Stomach (tissue), 4 donors: ENCODE data around the gene RAB6B.

Experiments used
- POLR2A ChIP-seq, 4 donors: fragments of 450-650 bp; IDR thresholded peaks; one replicate each; pipeline ENCODE4 v1.6.1; 2016; ENCODE audit warnings: antibody characterized with exemption in 4 of 4, control low read depth in 2 of 4, mild to moderate bottlenecking in 1 of 4, moderate library complexity in 1 of 4
- POLR2AphosphoS5 ChIP-seq, 3 donors: sonication (generic); formaldehyde crosslinking; IDR thresholded peaks; one replicate each; pipeline ENCODE4 v1.6.1; 2016; ENCODE audit warnings: antibody characterized with exemption in 3 of 3
- TF ChIP-seq, protein P1 (sequence below), 7 experiments: fragments of 450-650 bp in 4 of 7; fragments of 200-600 bp in 3 of 7; sonication (generic) in 3 of 7; IDR thresholded peaks; one replicate each; pipeline ENCODE4 v1.5.1; 2016 to 2019; ENCODE audit warnings: antibody characterized with exemption in 7 of 7, control low read depth in 2 of 7, mild to moderate bottlenecking in 1 of 7

DNA sequence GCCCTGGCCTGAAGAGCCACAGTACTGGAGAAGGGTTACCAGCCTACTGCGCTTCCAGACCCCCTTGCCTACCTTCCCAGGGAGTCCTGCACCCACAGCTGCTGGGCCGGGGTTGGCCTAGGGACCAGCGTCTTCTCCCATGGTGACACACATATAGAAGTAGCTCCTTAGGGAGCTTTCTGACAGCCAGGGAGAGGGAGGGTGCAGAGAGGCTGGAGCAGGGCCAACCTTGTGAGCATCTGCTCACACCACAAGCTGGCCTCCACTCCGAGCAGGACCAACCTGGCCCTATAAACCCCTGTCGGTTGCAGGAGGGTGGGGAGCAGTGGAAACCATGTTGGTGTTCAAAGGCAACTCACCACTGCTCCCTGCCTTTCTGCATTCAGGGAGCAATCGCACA, 54.9 kb downstream of the RAB6B start:
- TF ChIP-seq, protein P1, sequence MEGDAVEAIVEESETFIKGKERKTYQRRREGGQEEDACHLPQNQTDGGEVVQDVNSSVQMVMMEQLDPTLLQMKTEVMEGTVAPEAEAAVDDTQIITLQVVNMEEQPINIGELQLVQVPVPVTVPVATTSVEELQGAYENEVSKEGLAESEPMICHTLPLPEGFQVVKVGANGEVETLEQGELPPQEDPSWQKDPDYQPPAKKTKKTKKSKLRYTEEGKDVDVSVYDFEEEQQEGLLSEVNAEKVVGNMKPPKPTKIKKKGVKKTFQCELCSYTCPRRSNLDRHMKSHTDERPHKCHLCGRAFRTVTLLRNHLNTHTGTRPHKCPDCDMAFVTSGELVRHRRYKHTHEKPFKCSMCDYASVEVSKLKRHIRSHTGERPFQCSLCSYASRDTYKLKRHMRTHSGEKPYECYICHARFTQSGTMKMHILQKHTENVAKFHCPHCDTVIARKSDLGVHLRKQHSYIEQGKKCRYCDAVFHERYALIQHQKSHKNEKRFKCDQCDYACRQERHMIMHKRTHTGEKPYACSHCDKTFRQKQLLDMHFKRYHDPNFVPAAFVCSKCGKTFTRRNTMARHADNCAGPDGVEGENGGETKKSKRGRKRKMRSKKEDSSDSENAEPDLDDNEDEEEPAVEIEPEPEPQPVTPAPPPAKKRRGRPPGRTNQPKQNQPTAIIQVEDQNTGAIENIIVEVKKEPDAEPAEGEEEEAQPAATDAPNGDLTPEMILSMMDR (IDR thresholded peaks at IDR 0.05) = no peak
- TF ChIP-seq POLR2A (IDR thresholded peaks at IDR 0.05) = no peak
- TF ChIP-seq POLR2AphosphoS5 (IDR thresholded peaks at IDR 0.05) = no peak
